Measurements from ENCODE around the gene CDK18. TPM values are rescaled to one million over a fixed set of nuclear protein-coding genes. Genes with fewer than 3 reads are reported as not detected.

Gene CDK18
- total RNA-seq, 2 donors from 2014 or later: 0.91 to 3.0 TPM

GRCh38 chr1:205519541-205520131 is 15.2 kb downstream of the CDK18 start:
- no peaks in the 10 kb centered on the region for H3K9me3 Mint-ChIP-seq
- no peak for ATAC-seq (replicated peaks)
- peaks cover 6% of the 10 kb centered on the region for H3K27me3 Mint-ChIP-seq
- H3K4me3 Mint-ChIP-seq: no peak overlapping the region
- H3K4me1 Mint-ChIP-seq: no peaks in the 10 kb centered on the region
- no peak overlapping the region for H3K27ac Mint-ChIP-seq
- no peaks in the 10 kb centered on the region for H3K36me3 Mint-ChIP-seq (ENCODE audit: low read depth)

GRCh38 chr1:205520709-205521108 is 16.2 kb downstream of the CDK18 start:
- H3K4me3 Mint-ChIP-seq: no peak overlapping the region
- H3K4me1 Mint-ChIP-seq: no peaks in the 10 kb centered on the region
- ATAC-seq (replicated peaks): no peak
- H3K27ac Mint-ChIP-seq: no peak overlapping the region
- H3K36me3 Mint-ChIP-seq (ENCODE audit: low read depth): no peaks in the 10 kb centered on the region
- H3K9me3 Mint-ChIP-seq: no peaks in the 10 kb centered on the region
- peaks cover 6% of the 10 kb centered on the region for H3K27me3 Mint-ChIP-seq

- Mint-ChIP-seq H3K27ac (no peak overlapping the region), H3K4me1 (no peaks in the 10 kb centered on the region), H3K4me3 (no peak overlapping the region), H3K9me3 (no peaks in the 10 kb centered on the region), H3K27me3 (peaks cover 6% of the 10 kb centered on the region), H3K36me3 (ENCODE audit: low read depth) (no peaks in the 10 kb centered on the region)
- ATAC-seq (replicated peaks): no peak
These were observed 17.2 kb downstream of the CDK18 start for GRCh38 chr1:205521686-205522085.

DNA sequence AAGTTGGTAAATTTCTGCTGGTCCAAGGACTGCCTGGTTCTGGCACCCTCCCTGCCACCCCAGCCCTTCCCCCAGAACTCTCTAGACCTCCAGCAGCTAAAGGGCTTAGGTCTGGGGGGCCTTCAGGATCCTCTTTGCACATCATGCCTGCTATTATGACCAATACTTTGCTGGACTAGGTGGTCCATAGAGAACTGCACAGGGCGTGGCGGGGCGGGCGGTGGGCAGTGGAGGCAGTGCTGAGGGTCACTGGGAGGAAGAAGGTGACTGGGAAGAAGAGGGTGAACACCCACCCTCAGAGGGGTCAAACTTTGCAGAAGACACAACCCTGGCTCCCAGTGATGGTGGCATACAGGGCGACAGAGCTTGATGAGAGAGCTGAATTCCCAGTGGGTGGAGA is 18.2 kb downstream of the CDK18 start:
- Mint-ChIP-seq H3K36me3 (ENCODE audit: low read depth) (no peaks in the 10 kb centered on the region), H3K27me3 (peaks cover 6% of the 10 kb centered on the region), H3K9me3 (no peaks in the 10 kb centered on the region), H3K27ac (no peak overlapping the region), H3K4me1 (no peaks in the 10 kb centered on the region), H3K4me3 (no peak overlapping the region)
- ATAC-seq (replicated peaks): no peak

GRCh38 chr1:205523261-205523890 is 18.9 kb downstream of the CDK18 start:
- no peak for ATAC-seq (replicated peaks)
- Mint-ChIP-seq H3K27ac (no peak overlapping the region), H3K9me3 (no peaks in the 10 kb centered on the region)

GRCh38 chr1:205523891-205524793 is 19.7 kb downstream of the CDK18 start:
- ATAC-seq (replicated peaks): peak; percentile 68
- Mint-ChIP-seq H3K36me3 (ENCODE audit: low read depth) (no peaks in the 10 kb centered on the region), H3K4me3 (no peak overlapping the region), H3K27me3 (peaks cover 6% of the 10 kb centered on the region), H3K27ac (no peak overlapping the region), H3K4me1 (no peaks in the 10 kb centered on the region), H3K9me3 (no peaks in the 10 kb centered on the region)

More at GRCh38 chr1:205523261-205523890, 18.9 kb downstream of the CDK18 start:
- no peak overlapping the region for H3K4me3 Mint-ChIP-seq
- H3K27me3 Mint-ChIP-seq: peaks cover 6% of the 10 kb centered on the region
- no peaks in the 10 kb centered on the region for H3K36me3 Mint-ChIP-seq (ENCODE audit: low read depth)
- H3K4me1 Mint-ChIP-seq: no peaks in the 10 kb centered on the region

GRCh38 chr1:205524794-205525101 is 20.3 kb downstream of the CDK18 start:
- no peak overlapping the region for H3K27ac Mint-ChIP-seq
- peaks cover 3% of the 10 kb centered on the region for H3K27me3 Mint-ChIP-seq
- no peak overlapping the region for H3K4me3 Mint-ChIP-seq
- ATAC-seq (replicated peaks): no peak
- H3K36me3 Mint-ChIP-seq (ENCODE audit: low read depth): no peaks in the 10 kb centered on the region
- H3K9me3 Mint-ChIP-seq: no peaks in the 10 kb centered on the region
- H3K4me1 Mint-ChIP-seq: no peaks in the 10 kb centered on the region

GRCh38 chr1:205525495-205526285 is 21.2 kb downstream of the CDK18 start:
- Mint-ChIP-seq H3K4me3 (no peak overlapping the region), H3K36me3 (ENCODE audit: low read depth) (no peaks in the 10 kb centered on the region), H3K4me1 (no peaks in the 10 kb centered on the region), H3K27me3 (no peaks in the 10 kb centered on the region), H3K9me3 (no peaks in the 10 kb centered on the region), H3K27ac (no peak overlapping the region)
- ATAC-seq (replicated peaks): no peak

DNA sequence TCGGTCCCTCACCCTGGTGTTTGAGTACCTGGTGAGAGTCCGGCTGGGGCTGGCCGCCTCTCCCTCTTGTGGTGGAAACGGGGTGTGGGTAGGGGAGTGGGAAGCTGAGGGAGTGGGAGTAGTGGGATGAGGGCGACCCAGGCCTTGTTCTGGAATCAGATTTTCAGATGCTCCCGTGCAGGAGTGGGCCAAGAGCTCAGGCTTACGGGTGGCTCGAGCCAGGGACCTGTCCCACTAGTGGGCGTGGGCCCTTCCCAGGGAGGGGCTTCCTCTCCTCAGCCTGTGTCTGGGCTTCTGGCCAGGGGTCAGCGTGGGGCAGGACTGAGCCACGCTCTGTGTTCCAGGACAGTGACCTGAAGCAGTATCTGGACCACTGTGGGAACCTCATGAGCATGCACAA is 22.0 kb downstream of the CDK18 start:
- Mint-ChIP-seq H3K9me3 (no peaks in the 10 kb centered on the region), H3K4me1 (no peaks in the 10 kb centered on the region), H3K4me3 (no peak overlapping the region), H3K27ac (no peak overlapping the region), H3K27me3 (no peaks in the 10 kb centered on the region), H3K36me3 (ENCODE audit: low read depth) (no peaks in the 10 kb centered on the region)
- no peak for ATAC-seq (replicated peaks)

DNA sequence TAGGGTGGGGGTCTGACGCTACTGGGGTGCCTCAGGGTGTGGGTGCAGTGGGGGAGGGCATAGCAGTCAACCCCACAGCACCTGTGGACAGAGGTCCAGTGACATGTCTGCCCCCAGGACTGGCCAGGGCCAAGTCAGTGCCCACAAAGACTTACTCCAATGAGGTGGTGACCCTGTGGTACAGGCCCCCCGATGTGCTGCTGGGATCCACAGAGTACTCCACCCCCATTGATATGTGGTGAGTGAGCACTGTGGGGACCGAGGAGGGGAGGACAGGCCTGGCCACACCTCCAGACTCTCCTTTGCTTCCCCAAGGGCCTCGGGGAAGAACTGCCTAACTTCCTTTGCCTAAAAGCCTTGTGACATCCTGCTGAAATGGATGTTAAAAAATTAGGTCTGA is 23.5 kb downstream of the CDK18 start:
- ATAC-seq (replicated peaks): no peak
- H3K4me1 Mint-ChIP-seq: no peaks in the 10 kb centered on the region
- H3K36me3 Mint-ChIP-seq (ENCODE audit: low read depth): no peaks in the 10 kb centered on the region
- no peaks in the 10 kb centered on the region for H3K9me3 Mint-ChIP-seq
- no peak overlapping the region for H3K27ac Mint-ChIP-seq
- no peaks in the 10 kb centered on the region for H3K27me3 Mint-ChIP-seq
- H3K4me3 Mint-ChIP-seq: no peak overlapping the region

DNA sequence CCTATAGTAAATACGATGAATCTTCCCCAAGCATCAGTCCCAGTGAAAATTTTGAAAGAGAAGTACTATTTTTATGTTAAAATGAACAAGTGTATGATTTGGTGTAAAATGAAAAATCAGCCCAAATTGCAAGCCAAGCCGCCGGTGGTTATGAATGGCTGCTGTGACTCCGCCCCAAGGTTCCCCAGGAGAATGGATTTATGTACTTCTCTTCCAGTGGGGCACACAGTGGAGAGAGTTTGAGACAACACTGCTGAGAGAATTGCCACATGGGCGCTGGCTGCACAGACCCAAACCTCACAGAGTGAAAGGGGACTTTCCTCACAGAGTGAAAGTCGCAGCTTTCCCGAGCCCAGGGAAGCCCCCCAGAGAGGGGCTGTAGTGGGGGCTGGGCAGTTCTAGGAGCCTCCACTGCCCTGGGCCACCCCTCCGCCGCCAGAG is 24.0 kb downstream of the CDK18 start:
- H3K9me3 Mint-ChIP-seq: no peaks in the 10 kb centered on the region
- ATAC-seq (replicated peaks): no peak
- no peaks in the 10 kb centered on the region for H3K36me3 Mint-ChIP-seq (ENCODE audit: low read depth)
- no peaks in the 10 kb centered on the region for H3K4me1 Mint-ChIP-seq
- no peak overlapping the region for H3K27ac Mint-ChIP-seq
- H3K27me3 Mint-ChIP-seq: no peaks in the 10 kb centered on the region
- no peak overlapping the region for H3K4me3 Mint-ChIP-seq

DNA sequence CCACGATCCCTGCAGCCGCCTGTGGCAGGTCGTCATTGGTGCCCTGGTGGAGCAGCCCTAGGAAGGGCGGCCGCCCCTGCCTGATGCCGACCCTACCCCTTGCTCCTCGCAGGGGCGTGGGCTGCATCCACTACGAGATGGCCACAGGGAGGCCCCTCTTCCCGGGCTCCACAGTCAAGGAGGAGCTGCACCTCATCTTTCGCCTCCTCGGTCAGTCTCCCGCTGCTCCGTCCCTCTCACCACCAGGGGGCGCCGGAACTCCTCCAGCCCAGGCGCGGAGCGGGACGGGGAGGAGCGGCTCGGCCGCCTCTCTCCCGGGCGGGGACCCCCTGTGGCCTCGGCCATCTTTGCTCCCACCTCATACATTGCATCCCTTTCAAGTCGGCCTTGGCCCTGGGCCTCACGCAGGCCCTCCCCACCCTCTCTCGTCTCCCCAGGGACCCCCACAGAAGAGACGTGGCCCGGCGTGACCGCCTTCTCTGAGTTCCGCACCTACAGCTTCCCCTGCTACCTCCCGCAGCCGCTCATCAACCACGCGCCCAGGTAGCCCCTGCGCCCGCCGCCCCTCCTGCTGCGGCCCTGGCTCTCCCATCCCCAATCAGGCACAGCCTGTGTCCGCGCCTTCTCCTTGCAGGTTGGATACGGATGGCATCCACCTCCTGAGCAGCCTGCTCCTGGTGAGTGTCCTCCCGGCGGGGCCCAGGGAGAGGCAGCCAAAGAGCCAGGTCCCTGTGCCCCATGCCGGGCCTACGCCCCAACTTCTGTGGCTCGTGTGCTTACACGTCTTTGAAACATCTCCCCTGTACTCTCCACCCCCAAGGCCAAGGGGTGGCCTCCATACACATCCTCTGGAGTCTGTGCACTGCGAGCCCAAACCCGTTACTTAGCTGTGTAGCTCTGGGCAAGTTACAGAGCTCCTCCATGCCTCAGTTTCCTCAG is 24.7 kb downstream of the CDK18 start:
- Mint-ChIP-seq H3K9me3 (no peaks in the 10 kb centered on the region), H3K27me3 (no peaks in the 10 kb centered on the region), H3K27ac (no peak overlapping the region), H3K4me3 (peak overlapping the region; percentile 30), H3K36me3 (ENCODE audit: low read depth) (no peaks in the 10 kb centered on the region), H3K4me1 (no peaks in the 10 kb centered on the region)
- ATAC-seq (replicated peaks): peak; percentile 86

- no peak for ATAC-seq (replicated peaks)
- H3K9me3 Mint-ChIP-seq: no peaks in the 10 kb centered on the region
- no peaks in the 10 kb centered on the region for H3K36me3 Mint-ChIP-seq (ENCODE audit: low read depth)
- no peak overlapping the region for H3K27ac Mint-ChIP-seq
- no peak overlapping the region for H3K4me3 Mint-ChIP-seq
- no peaks in the 10 kb centered on the region for H3K4me1 Mint-ChIP-seq
- H3K27me3 Mint-ChIP-seq: peaks cover 2% of the 10 kb centered on the region
These were observed 25.6 kb downstream of the CDK18 start for GRCh38 chr1:205530116-205530515.
